NT2/D1 (cell line): ENCODE measurements around the gene RNGTT.

Experiments
- SUZ12 ChIP-seq: IDR thresholded peaks from 2 replicates; pipeline ENCODE4 v1.6.1; 2011; ENCODE audit not compliant: insufficient read length, insufficient read depth; ENCODE audit errors: extremely low read depth
- YY1 ChIP-seq: IDR thresholded peaks from 2 replicates; pipeline ENCODE4 v1.6.1; 2011; ENCODE audit not compliant: insufficient read length, insufficient read depth

DNA sequence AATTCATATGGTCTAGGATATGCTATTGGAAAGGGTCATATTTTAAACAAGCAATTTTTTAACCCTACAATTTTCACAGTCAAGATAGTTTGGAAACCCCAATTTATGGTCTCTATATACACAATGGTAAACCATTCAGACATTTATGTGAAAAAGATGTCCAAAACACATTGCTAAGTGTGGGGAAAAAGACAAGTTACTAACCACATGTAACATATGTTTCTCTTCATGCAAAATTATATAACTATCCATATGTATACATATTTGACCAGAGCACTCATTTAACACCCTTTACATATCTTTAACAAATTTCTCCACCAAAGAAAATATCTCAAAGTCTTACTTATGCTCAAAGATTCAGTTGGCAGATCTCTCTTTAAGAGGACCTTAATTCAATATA, 110.6 kb downstream of the RNGTT start:
- no peak for TF ChIP-seq YY1
- no peak for TF ChIP-seq SUZ12
